ENCODE results near the gene PTPRM.
"Not testable (repeated sequence)": the region's sequence is repeated elsewhere in the genome, so short reads cannot be mapped to it uniquely, and the experiment has no call there.

The PTPRM gene

DNA sequence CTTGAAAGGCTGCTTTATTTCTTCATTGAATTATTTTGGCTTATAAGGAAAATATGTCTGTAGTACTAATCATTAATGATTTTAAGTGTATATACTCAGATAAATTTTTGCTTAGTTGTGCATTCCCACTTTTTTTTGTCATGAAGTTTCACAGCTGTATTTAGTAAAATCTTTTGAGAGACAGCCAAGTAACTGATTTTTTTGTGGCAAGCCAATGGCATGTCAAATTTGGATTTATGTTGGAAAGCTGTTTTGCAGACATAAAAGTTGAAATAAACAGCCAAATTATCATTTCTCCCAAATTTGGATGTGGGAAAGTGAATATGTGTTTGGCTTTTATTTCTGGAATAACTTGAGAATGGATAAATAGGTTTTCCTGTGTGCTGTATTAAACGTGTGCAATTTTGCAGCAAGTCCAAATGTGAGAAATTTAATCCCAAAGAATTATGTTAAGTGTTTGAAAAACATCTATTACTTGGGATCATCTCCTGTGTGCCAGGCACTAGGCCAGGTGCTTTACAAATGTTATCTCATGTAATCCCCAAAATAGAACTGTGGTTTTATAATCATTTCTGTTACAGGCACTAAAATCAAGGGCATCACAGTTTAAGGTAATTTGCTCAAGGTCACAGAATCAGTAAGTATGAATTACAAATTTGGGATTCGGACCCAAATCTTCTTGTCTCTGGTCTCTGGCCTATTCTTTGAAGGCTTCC lies 160.4 kb downstream of the PTPRM start:
- no peak for DNase-seq (ENCODE audit: low read depth)

DNA sequence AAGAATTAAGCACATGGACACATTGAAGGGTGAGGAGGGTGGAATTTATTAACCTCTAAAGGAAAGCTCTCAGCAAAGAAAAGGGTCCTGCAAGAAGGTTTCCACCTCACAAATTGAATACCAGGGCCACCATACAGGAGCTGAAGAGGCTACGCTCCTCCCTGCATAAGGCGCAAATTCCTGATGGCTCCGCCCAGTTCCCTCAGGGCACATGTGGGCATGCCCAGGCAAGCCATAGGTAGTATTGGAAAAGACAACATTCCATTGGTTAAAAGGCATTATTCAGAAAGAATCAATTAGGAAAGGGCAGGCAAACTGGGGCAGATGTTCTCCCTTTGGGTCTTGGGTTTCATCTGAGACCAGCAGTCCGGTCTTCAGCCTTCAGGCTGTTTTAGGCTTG lies 161.2 kb downstream of the PTPRM start:
- no peak for DNase-seq (ENCODE audit: low read depth)

DNA sequence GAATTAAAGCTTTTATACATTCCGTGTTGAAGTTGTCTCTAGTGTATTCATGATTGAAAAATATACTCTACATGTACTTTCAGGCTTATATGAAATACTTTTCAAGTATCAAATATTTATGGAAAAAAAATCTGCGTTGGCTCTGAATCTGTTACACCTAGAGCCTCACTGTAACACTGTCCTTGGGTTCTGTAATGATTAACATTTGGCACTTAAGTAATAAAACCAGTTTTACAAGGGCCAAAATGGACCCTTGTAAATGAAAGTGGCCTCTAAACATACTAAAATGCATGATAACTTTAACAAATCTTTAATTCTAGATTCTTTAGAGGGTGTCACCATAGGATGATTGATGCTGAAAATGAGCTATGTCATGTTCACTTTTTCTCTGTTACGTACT lies 162.8 kb downstream of the PTPRM start:
- no peak for DNase-seq (ENCODE audit: low read depth)

DNA sequence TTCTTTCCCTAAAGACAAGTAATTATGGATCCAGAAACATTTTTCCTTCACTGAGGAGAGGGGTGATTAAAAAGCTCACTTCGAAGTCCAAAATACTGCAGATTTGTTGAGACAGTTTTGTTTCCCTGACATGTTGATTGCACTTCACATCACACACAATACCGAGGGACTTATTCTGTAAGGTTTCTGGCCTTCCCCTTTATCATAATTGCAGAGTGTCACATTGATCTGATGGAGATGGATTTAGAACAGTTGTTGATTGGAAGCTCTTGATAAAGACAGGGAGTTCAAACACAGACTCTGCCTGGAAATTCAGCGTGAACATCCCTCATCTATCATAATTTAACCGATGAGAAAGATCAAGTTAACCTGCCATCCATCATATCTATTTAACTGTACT lies 163.6 kb downstream of the PTPRM start:
- no peak for DNase-seq (ENCODE audit: low read depth)

DNA sequence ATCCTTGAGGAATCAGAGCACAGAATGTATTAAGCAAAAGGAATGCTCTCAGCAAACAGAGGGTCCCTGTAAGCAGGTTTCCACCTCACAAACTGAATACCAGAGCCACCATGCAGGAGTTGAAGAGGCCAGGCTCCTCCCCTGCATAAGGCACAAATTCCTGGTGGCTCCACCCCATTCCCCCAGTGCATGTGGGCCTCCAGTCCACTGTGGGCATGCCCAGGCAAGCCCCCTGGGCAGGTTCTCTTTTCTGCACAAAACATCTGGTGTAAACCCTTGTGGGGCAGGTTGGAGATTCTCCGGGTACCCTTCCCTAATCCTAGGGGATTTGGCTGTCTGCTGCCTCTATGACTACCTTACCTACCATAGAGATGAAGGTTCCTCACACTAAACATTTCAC lies 166.5 kb downstream of the PTPRM start:
- DNase-seq (ENCODE audit: low read depth), result no peak

DNA sequence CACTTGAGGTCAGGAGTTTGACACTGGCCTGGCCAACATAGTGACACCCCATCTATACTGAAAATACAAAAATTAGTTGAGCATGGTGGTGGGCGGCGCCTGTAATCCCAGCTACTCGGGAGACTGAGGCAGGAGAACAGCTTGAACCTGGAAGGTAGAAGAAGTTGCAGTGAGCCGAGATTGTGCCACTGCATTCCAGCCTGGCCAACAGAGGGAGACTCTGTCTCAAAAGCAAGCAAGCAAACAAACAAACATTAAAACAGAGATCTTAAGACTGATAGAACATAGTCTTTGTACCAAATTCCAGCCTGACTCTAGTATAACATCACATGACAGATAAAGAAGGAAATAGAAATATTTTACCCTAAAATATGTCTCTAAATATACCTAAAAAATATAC lies 168.1 kb downstream of the PTPRM start:
- no peak for DNase-seq (ENCODE audit: low read depth)

DNA sequence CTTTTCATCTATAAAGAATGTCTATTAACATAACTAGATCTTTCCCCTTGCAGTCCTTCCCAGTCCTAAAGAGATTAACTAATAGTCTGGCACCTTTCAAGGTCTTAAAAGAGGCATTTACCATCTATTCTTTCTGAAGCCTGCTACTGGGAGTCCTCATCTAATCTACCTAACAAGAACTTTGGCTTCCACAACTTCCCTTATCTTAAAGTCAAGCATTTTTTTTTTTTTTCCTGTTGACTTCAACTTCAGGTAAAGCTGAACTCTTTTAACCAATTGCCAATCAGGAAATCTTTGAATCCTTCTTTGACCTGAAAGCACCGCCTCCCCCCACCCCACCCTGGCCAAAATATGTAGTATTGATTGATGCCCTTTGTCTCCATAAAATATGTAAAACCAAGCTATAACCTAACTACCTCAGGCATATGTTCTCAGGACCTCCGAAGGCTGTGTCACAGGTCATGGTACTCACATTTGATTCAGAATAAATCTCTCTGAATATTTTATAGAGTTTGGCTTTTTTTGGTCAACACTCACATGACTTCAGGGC lies 168.6 kb downstream of the PTPRM start:
- DNase-seq (ENCODE audit: low read depth), result no peak

DNA sequence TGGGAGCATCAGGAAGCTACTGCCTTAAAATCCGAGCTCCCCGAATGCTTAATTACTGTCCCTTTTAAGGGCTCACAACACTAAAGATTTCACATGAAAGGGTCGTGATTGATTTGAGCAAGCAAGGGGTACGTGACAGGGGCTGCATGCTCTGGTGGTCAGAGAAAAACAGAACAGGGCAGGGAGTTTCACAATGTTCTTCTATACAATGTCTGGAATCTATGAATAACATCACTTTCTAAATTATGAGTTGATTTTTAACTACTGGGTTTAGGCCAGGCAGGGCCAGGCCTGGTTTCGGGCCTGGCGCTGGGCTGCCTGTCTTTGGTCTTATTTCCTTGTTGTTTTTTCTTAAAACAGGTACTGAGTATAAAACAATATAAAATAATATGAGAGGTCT lies 169.4 kb downstream of the PTPRM start:
- not testable (repeated sequence) for DNase-seq (ENCODE audit: low read depth)

DNA sequence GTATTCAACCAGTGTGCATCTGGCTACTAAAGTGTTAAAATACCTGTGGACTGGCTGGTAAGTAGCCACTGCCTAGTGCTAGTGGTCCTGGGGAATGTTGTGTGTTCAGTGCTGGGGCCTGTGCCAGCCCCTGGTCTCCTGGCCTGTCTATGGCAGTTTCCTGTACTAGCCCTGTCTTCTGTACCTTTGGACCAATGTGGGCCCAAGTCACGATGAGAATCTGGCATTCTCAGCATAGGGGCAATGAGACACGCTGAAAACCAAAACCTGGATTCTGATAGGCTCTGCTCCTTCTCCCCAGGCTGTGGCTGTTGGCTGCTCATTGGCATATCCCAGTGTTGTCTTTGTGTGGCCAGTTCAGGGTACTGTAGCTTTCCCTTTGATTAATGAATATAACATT lies 170.4 kb downstream of the PTPRM start:
- no peak for DNase-seq (ENCODE audit: low read depth)

DNA sequence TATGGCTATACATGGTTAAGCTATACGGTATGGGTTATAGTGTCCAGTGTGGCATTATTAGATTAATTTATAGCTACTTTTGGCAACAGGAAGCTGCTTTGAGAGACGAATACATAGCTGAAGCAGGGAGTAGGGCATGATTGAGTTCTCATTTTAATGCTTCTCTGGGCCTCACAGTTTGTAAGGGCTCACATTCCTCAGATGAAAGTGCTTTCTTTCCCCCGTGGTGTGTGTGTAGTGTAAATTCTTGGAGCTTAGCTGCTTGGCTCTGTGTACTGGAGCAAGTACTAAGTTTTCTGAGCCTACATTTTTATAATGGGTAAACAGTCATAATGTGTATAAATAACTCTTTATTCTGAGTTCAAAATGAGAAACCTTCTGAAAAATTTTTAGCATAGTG lies 173.7 kb downstream of the PTPRM start:
- DNase-seq (ENCODE audit: low read depth), result no peak

DNA sequence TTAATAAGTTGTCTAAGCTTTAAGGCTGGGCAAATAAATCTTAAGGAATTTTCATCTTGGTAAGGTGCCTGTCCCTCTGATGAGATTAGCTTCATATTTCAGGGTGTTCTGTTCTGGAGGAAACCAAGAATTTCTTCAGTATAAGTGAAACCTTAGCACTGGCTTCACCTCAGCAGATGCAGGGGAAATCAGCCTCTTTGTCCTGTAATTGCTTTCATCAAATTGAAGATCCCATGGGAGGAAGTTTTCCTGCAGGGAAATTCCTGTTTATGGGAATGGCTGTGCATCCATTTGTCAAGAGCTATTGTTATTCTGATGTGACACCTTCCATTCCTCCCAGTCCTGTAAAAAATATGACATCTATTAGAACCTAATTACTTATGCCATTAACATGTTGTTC lies 174.5 kb downstream of the PTPRM start:
- DNase-seq (ENCODE audit: low read depth), result no peak

DNA sequence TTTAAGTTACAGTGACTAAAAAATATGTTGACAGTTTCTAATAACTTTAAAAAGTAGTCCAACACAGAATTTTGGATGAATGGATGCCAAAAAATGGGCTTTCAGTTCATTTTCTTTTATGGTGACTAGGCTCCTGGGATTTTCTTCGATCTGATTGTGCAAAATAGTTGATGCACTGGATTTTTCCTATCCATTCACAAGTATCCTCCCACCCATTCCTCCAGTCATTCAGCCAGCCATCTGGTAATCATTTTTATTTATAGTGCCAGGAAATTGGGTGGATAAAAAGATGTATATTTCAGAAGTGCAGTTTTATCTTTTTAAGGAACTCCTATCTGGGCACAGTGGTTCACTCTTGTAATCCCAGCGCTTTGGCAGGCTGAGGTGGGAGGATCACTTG lies 175.1 kb downstream of the PTPRM start:
- no peak for DNase-seq (ENCODE audit: low read depth)

DNA sequence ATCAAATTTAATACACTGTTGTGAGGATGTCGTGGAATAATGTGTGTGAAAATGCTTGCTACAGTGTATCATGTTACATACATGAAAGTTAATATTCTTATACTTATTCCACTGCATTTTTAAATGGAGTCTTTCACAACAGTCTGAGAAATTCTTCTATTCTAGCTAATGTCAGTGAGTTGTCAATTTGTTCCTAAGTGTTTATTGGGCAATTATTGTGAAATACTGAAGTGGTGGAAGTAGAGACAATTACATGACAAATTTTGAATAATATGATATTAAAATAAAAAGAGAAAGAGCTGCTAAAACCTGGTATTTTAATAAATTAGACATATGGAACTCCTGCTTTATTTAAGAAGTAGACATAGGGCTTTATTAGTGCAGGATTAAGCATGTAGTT lies 176.1 kb downstream of the PTPRM start:
- no peak for DNase-seq (ENCODE audit: low read depth)

DNA sequence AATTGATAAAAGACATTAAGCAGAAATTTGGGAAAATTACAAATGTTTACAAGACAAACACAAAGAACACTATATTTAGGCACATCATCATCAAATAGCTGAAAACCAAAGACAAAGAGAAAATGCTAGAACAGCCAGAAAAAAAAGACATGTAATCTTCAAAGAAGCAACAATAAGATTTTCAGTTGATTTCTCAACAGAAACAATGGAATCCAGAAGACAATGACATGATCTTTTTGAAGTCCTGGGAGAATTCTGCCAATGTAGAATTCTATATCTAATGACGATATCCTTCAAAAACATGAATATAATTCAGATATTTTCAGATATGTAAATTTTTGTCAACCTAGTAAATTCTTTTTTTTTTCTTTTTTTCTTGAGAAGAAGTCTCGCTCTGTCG lies 179.0 kb downstream of the PTPRM start:
- DNase-seq (ENCODE audit: low read depth), result no peak

DNA sequence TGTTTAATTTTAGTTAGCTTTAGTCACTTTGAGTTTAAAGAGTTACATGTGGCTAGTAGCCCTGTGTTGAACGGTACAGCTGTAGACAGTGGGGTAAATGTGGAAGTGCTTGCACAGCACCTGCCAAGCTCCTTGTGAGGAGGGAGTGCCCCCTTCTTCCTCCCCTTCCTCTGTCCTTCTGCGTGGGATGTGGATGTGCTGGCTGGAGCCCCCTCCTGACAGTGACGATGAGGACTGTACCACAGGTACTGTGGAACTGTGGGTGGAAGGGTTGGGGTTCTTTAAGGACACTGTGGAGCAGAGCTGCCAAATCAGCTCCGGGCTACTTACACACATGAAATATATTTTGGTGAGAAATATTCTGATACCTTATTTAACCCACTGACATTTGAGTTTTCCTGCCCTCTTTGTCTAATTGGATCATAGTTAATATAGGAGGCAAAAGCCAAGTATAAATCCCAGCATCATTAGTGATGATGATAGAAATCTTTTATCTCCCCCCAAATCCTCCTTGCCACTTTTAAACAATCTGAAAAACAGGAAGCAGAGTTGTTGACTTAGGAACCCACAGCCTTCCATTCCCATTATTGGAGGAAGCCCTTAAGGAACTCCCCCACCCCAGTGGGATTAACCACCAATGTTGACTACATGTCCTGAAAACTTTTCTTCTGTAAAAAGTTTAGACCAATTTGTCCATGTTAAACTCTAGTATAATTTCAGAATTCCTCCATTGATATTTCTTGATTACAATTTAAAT lies 181.3 kb downstream of the PTPRM start:
- DNase-seq (ENCODE audit: low read depth), result no peak

DNA sequence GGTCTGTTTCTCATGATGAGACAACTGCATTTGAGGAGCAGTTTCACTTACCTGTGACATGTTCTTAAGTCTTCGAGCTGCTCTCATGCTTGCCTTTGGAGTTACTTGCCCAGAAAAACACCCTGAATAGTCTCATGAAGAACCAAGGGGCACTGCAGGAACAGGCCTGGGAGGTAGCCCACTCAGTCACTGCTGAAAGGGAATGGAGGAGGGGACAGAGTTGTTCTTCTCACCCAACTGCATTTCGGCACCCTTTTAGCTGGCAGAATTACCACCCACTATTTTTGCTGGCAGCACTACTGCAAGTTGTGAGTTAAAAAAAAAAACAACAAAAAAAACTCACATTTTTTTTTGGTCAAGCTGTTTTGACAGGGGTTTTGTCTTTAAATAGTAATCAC lies 181.9 kb downstream of the PTPRM start:
- no peak for DNase-seq (ENCODE audit: low read depth)

DNA sequence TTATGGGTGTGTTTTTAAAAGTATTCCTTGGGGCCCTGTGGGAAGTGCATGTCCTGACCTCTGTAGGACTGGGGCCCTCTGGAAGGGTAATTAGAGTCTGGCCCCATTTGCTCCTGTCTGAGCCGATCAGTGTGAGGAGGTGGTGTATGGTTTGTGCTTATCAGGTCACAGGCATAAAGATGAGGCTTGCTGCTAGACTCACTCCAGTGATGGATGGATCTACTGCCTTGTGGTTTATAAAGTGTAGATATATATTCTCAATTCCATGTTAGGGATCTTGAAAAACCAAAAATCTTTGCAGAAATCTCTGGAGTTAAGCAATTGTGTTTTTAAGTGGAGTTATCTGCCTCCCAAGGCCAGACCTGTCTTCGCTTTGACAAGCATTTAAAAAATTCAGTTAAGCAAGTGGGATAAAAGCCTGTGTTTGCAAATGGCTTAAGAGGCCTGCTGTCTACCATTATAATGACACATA lies 182.4 kb downstream of the PTPRM start:
- DNase-seq (ENCODE audit: low read depth), result no peak

DNA sequence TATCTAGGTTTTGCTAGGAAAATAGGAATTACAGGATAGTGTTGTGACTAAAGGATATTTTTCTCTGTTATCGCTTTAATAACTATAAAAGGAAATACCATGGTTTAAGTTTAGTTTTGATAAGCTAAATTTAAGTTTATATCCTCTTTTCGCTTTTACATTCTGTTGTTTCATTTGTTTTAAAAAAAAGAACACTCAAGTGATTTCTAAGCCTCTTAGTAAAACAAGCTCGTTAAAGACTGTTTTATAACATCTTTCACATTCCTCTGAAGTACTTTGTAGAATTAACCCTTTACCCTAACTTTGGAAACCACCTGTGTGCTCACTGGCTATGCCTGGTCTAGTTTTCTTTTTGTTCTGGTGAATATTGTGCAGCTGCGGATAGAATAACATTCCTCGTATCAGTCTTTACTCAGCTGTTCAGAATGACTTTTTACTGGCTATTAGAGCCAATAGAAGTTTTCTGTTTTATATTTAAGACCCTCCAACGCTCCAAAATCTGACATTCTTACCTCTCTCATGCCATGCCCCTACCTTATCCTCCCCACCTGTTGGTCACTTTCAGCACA lies 183.1 kb downstream of the PTPRM start:
- DNase-seq (ENCODE audit: low read depth), result no peak

DNA sequence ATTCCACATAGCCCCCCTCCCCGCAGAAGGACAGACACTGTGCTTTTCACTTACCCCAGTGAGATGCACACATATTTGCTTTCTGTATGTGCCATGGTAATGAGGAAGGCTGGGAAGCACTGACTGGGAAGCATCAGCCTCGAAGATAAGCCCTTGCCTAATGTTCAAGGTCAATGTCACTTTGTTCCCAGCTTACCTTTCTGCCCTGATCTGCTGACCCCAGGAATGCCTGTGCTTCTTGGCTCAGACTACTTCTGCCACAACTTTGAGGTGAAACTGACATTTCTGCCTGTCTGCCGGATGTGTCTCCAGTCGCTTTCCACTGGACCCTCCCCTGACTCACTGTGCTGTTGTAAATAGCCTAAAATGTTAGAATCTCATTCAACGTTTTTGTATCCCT lies 183.8 kb downstream of the PTPRM start:
- no peak for DNase-seq (ENCODE audit: low read depth)

DNA sequence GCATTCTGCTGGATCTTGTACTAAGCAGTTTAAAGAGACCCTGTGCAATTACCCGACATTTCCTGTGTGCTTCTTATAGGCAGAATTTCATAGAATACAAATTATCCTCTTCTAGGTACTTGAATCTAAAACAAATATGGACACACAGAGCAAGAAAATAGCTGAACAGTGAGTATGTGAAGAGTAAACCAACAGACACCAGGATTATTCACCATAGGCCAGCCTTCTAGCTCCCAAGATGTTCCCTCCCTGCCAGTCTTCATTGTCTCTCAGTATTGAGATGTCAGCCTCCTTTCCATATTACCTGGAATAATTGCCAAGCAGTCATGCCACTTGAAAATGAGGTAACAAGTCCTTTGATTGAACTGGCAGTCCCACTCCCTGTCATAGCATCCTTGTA lies 187.1 kb downstream of the PTPRM start:
- no peak for DNase-seq (ENCODE audit: low read depth)

DNA sequence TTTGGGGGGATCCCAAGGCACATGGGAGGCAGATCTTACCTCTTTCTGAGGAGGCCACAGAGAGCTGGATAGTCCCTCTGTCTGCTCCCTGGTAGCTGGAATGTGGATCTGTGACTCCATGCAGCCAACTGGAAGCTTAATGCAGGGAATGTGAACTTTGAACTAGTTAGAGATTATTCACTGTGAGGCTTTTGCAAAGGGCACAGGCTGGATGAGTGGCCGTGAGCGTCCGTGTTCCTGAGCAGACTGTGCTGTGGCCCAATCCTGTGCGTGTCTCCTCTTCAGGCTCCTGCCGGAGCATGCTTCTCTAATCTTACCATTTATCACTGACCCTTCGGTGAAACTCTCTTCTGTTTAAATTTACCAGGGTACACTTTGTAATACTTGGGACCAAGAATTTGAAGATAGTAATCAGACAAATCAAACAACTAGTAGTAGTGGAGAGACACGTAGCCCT lies 187.6 kb downstream of the PTPRM start:
- DNase-seq (ENCODE audit: low read depth), result no peak

DNA sequence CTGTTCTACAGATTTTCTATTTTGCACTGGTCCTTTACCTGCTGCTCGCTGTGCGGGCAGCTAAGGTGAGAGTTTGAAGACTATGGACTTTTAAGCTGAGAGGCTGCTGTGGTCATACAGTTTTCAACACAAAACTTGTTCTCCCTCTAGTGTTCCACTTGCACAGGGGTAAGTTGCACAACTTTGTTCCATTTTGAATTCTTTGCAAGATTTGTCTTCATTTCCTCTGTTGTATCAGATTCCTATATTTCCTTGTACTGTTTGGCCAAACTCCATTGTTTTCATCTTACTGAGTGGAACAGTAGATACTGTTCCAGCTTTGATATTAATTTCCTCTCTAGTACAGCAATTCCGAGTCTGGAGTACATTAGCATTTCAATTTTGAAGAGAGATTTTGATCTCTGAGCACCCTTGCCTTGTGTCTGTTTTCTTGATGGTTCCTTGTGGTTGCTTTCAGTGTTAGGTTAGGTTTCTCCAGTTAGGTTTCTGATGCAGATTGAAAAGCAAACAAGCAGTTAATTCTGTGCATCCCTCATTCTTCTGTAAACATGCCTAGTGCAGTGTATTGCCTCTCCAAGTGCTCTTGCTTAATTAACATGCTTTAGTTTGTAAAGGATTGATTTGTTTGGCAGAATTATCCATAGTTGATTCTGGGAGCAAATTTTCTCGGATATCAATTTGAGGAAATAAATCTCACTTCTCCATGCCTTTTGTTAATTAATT lies 188.8 kb downstream of the PTPRM start:
- no peak for DNase-seq (ENCODE audit: low read depth)

Measured in stimulated activated CD8-positive, alpha-beta memory T cell treated with anti-CD3 and anti-CD28 coated beads, Interleukin-4, amount 100 ng/mL, for 24 hours (primary cell).